CD4-positive, alpha-beta T cell treated with Interleukin-4 for 1 hour (primary cell): Measurements from ENCODE around the gene RPH3AL.
"Not testable (repeated sequence)": the region's sequence is repeated elsewhere in the genome, so short reads cannot be mapped to it uniquely, and the experiment has no call there.

Experiments
- DNase-seq, 2 donors: peaks; one replicate each; pipeline ENCODE4 v3.0.0-alpha.2; 2020 to 2022

RPH3AL gene

DNA sequence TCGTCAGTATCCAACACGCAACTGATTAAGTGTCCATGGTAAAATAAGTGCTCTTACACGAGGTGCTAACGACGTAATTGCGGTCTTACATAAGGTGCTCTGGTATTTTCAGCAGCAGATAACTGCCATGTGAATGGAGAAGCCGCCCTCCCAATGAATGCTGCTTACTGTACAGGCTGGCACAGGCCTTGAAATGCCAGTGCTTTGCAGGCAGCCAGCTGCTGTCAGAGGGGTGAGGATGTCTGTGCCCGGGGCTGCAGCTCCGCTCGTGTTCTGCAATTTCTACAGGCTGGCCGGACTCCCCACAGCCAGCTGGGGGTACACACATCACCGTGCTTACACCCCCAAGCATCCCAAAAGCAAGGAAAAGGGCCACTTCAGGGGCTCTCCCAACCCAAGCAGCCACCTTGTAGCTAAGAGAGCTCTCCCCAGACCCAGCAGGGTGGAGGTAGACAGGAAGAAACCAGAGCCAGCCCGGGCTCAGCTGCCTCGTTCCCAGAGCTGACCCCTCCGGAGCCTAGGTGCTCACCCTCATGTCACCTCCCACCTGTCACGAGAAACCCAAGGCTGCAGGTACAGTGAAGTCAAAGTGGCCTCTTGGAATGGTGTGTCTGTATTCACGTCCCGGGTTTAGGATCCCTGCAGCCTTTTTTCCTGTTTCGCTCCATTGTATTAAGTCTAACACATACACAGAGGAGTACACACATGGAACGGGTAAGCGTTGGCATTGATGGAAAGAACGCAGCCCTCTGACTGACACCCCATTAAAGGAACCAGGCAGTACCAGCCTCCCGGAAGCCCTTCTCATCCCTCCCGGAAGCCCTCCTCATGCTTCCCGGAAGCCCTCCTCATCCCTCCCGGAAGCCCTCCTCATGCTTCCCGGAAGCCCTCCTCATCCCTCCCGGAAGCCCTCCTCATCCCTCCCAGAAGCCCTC is 27.2 kb upstream of the RPH3AL start:
- no peak for DNase-seq

DNA sequence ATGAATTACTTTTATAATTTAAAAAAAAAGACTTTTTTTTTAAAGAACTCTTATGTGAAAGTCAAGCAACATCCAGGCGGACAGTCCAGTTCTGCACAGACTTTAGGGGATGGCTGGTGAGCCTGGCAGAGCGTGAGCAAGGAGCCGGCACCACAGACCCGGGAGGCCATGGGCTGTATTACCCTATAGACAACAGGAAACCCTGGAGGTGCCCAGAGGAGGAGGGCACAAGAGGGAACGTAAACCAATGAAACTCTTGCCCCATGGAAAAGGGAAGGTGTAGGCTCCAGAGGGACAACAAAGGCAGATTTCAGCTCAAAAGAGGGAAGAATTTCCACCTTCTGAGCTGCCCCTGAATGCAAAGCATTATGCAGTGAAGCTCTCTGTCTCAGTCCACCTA is 25.5 kb upstream of the RPH3AL start:
- no peak for DNase-seq

DNA sequence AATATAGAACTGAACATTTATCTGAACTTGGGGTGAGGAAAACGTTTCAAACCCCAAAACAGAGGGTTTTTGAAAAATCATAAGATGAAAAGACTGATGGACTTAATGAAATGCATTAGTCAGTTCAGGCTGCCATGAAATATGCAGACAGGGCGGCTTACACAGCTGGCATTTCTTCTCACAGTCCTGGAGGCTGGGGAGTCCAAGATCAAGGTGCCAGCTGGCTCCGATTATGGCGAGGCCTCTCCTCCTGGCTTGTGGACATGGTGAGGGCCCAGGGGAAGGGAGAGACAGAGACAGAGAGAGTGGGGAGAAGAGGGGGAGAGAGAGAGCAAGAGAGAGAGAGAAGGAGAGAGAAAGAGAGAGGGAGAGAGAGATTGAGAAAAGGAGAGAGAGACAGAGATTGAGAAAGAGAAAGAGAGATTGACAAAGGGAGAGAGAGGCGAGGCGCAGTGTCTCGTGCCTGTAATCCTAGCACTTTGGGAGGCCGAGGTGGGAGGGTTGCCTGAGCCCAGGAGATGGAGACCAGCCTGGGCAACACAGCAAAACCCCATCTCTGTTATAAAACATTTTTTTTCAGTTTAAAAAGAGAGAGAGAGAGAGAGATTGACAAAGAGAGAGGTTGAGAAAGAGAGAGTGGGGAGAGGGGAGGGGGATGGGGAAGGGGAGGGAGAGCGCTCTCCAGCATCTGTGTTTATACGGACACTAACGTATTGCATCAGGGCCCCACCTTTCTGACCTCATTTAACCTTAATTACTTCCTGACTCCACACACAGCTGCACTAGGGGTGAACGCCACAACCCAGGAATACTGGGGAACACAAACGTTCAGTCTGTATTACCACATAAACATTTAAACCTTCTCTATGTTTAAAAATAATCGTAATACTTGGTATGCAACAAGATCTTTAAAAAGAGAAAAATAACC is 24.6 kb upstream of the RPH3AL start:
- DNase-seq = no peak

DNA sequence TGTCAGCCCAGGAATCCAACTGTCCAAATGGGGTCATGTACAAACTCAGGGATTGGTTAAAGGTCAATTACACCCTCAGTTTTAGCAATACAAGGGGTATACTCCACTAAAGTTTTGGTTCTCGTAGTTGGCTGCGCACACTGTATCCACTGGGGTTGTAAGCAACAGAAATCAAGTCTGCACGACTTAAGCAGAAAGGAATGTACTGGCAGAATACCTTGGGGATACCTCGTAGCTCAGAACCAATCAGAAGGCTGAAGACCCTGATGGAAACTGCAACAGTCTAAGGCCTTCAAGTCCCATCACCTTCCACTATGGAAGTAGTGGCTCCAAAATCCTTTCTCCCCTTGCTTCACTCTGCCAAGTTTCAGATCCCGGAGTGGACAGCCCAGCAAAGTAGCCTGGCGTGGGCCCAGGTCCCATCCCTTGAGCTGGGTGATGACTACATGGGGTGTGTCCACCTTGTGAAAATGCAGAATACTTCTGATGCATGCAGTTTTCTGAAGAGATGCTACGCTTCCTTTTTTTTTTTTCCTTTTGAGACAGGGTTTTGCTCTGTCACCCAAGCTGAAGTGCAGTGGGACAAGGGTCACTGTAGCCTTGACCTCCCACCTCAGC is 21.1 kb upstream of the RPH3AL start:
- DNase-seq = no peak

DNA sequence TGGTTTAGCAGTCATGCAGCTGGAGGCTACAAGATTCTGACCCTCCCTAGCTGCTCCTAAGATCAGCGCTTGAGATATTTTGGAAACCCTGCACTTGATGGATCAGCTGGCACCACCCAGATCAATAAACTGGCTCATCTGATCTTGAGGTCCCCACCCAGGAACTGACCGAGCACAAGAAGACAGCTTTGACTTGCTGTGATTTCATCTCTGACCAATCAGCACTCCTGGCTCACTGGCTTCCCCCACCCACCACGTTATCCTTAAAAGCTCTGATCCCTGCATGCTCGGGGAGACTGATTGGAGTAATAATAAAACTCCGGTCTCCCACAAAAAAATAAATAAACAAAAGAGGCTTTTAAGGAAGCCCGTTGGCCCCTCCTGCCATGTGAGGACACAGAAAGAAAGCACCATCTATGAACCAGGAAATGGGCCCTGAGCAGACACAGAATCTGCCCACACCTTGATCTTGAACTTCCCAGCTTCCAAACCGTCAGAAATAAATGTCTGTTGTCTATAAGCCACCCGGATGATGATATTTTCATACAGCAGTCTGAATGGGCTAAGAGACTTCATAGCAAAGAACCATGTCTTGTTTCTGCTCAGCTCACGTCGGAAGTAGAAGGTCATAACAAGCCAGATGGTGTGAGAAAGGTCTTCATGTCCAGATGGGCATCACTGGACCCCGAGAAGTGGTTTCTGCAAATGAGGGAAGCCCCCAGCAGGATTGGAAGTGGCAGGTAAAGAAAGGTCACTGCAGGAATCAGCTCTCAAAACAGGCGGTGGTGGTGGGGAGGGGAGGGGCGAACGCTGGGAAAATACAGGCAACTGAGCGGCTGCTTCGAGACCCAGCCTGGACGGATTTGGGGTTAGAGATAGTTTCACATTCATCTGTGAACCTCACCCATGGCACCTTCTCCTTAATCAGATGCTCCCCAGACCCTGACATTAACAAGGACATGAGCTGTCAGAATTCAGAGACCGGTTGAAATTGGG is 19.8 kb upstream of the RPH3AL start:
- DNase-seq = no peak

DNA sequence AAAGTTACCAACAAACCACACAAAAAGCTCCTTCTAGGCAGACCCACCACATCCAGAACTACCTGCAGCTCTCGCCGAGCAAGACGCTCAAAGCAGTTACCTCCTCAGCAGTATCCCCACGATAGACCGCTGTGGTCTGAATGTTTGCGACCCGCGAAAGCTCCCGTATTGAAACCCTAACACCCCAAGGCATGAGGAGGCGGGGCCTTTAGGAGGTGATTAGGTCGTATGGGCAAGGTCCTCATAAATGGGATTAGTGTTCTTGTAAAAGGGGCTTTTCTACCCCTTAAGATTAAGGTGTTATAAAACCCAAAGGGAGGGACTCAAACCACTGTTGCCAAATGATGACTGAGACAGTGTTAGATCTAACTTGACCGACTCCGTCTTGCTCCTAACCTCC is 19.0 kb upstream of the RPH3AL start:
- DNase-seq = no peak

DNA sequence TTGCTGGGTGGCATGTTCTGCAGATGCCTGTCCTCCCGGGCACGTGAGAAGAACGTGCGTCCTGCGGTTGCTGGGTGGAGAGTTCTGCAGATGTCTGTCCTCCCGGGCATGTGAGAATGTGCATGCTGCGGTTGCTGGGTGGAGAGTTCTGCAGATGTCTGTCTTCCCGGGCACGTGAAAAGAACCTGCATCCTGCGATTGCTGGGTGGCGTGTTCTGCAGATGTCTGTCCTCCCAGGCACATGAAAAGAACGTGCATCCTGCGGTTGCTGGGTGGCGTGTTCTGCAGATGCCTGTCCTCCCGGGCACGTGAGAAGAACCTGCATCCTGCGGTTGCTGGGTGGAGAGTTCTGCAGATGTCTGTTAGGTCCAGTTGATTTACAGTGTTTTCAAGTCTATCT is 15.0 kb upstream of the RPH3AL start:
- DNase-seq = not testable (repeated sequence)

DNA sequence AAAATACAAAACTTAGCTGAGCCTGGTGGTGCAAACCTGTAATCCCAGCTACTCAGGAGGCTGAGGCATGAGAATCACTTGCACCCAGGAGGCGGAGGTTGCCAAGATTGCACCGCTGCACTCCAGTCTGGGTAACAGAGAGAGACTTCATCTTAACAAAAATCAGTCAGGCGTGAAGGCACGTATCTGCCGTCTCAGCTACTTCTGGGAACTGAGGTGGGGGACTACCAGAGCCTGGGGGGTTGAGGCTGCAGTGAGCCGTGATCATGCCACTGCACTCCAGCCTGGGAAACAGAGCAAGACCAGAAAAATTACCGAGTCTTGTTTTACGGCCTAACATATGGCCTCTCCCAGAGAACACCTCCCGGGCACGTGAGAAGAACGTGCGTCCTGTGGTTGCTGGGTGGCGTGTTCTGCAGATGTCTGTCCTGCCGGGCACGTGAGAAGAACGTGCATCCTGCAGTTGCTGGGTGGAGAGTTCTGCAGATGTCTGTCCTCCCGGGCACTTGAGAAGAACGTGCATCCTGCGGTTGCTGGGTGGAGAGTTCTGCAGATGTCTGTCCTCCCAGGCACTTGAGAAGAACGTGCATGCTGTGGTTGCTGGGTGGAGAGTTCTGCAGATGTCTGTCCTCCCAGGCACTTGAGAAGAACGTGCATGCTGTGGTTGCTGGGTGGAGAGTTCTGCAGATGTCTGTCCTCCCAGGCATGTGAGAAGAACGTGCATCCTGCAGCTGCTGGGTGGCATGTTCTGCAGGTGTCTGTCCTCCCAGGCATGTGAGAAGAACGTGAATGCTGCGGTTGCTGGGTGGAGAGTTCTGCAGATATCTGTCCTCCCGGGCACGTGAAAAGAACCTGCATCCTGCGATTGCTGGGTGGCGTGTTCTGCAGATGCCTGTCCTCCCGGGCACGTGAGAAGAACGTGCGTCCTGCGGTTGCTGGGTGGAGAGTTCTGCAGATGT is 14.3 kb upstream of the RPH3AL start:
- peak in 1 of 2 donors; percentile 15 for DNase-seq

DNA sequence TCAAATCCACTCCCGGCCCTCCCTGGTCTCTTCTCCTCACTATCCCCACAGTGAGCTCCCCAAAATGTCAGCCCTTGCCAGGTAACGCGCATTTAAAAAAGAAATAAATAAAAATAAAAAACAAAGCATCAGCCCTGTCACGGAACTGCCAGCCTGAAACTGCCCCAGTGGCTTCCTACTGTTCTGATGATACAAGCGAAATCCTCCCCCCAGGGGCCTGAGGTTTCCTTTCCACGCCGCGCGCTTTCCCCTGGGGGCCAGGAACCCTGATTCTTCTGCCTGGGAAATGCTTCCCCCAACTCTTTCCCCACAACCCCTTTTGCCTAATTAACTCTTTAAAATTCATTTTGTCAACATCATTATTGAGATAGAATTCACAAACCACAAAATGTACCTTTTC is 12.2 kb upstream of the RPH3AL start:
- DNase-seq = no peak

DNA sequence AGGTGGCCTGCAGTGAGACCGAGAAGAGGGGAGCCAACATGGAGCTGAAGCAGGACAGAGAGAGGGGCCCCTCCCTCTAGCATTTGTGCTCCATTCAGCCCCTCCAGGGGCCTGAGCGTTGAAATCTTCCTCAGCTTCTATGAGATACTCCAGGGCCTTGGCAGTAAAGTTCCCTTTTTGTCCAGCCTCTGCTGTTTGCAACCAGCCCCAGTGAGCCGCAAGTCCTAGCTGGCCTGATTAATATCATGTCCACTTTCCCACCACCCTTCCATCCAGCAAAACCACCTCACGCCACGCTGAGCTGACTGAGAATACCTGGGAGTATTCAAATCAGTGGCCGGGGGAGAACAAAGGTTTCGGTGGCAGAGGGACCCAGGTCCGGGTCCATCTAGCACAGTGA is 11.7 kb upstream of the RPH3AL start:
- no peak for DNase-seq

DNA sequence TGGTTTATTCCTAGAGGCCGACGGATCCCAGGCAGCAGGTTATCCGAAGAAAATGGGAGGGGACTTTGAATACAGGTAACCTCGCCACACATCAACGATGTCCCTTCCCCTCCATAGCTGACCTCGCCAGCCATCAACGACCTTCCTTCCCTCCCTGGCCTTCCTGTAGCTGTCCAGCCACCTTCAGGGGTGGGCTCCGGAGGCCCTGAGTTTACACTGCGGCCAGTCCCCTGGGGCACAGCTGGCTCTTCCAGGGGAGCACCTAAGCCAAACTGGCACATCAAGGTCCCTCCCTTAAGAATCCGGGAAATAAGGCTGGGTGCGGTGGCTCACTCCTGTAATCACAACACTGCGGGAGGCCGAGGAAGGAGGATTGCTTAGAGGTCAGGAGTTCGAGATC is 10.1 kb upstream of the RPH3AL start:
- no peak for DNase-seq

DNA sequence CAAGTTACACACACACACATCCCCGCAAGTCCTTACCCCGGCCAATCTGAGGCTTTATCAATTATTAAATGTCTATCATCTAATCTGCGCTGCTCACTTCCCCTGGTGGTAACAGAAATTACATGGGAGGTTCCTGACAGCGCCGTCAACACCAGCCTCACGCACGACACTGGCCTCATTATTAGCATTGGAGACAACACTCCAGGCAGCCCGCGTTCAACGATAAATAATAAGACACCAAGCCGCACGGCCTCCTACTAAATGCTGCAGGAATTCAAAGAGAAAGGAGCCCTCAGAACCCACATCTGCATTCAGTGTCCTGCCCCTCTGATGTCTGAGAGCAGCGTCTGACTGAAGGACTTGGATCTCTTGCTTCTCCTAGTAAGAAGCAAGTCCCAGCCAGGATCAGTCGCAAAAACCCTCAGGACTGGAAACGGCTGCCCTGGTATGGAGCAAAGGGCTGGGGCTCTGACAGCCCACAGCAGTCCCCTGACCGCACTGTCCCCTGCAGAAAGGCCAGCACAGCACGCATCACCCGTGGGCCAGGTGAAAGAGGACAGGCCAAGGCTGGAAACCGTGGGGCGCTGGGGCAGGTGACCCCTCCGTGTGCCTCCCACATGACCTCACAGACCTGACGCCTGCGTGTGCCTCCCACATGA is 7.6 kb upstream of the RPH3AL start:
- DNase-seq = no peak

DNA sequence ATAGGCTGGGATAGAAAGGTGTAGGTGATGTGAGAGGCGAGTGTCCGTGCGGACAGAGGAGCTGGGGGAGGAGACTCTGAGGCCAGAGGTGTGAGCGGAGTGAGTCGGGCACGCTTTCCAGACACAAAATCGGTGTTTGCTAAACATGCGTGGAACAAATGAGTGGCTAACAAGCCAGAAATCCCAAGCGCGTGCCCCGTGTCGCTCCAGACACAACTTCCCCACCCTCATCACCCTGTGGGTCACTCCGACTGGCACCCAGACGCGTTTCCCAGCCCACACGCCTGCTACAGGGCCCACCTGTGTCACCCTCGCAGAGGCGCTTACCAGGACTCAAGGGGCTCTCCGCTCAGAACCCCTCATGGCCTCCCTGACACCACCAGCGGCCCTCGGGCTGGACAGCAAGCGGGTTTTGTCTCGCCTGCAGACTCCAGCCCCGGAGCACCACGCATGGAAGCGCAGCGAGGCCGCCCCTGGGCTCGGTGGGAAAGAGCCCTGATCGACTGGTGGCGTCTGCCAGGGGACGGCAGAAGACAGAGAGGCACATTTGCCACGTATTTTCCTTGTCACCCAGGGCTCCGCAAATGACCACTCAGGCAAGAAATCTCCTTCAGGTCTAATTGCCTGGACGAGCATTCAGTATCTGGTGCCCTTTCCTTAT is 6.0 kb upstream of the RPH3AL start:
- no peak for DNase-seq

DNA sequence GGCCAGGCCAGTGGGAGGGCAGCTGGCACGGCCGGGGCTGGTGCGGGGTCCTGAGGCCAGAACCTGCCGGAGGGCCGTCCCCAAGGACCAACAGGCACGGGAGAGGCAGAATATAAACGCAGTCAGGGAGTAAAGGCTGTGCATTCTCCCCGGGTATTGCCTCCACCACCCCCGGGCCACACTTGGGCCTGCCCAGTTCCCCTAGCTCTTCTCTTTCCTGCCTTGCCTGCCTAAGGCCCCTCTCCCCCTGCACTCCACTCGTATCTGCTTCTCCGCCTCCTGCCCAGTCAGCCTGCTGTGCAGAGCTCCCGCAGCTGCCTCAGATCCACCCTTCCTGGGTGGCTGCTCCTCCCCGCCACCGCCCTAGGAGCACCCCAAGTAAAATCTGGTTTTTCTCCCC is 5.0 kb upstream of the RPH3AL start:
- DNase-seq = no peak

DNA sequence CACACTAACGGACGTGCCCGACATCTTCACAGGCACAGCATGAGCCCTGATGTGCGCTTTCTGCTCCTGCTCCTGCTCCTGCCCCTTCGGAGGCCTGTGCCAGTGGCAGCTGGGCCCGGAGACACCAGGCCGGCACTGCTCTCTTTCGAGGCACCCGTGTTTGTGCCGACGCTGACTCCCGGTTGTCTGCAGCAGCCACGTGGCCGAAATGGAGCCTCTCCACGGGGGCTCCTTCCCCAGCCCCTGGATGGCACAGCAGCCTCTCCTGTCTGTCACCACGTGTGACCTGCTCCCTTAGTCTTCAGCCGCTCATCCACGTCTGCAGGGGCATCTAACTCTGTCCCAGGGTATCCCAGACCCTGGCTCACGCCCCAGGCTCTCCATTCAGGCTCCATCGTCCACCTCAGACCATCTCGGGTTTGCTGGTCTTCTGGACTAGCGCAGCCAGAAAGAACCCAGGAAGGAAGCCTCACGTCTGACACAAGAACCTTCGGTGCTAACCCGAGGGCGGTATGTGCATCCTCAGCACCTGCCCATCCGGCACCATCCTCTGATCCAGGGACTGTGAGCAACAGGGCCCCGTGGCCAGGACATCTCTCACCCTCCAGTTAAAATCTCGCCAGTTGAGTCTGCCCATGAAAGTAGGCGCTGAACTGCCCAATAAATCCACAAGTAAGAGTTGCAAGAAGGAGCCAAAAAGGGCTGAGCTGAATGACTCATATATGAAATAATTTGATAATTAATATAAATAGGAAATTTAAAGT is 4.2 kb upstream of the RPH3AL start:
- no peak for DNase-seq

DNA sequence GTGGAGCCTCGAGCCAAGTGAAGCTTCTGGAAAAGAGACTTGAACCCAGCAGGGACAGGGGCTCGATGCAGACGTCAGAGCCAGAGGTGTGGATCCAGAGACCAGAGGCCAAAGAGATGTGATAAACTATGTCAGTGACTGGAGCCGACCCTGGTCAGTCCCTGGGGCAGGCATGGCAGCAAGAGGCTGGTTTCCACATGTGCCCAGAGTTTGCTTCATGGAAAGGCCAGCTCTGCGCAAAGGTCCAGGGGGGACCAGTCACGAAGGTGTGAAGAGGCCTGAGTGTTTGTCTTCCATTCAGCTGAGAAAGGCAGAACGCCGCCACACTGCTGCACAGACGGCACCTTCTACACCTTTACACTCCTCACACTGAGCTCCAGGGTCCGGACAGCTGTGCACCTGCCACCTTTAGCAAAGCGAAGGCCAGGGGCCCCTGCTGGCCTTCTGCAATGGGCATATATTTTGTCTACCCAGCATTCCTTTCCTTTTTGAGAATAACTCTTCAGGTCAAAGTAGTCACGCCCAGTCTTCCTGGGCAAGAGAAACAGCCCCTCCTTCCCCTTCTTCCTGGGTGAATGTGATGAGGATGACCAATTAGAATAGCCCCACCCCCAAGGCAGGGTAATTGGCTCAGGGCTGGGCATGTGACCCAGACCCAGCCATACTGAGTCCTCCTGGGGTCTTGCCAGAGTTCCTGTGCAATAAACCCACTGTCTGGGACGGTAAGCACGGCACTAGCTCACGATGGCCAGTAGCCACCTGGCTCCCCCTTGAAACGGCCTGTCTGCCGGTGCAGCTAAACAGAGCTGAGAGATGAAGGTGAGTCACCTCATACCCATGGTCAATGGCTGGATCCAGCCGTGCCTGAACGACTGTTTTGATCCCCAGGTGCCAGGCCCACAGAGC is 2.3 kb upstream of the RPH3AL start:
- DNase-seq = no peak

DNA sequence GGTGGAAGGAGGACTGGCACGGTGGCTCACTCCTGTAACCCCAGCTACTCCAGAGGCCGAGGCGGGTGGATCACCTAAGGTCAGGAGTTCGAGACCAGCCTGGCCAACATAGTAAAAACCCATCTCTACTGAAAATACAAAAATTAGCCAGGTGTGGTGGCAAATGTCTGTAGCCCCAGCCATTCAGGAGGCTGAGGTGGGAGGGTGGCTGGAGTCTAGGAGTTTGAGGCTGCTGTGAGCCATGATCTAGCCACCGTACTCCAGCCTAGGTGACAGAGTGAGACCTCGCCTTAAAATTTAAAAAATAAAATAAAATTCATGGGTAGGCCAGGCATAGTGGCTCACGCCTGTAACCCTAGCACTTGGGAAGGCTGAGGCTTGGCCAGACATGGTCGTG is 1.2 kb upstream of the RPH3AL start:
- no peak for DNase-seq
